HL-60 (cell line): ENCODE data around the gene MTCL1.

ENCODE experiments used
- DNase-seq, 2 experiments: peaks; one replicate each; pipeline ENCODE4 v3.0.0-alpha.2; 2010 to 2020; ENCODE audit warnings: low read depth in 1 of 2, low spot score in 1 of 2
- H3K27ac ChIP-seq: fragments of 250-450 bp; sonication (Bioruptor Pico); replicated peaks from 2 replicates; pipeline ENCODE4 v1.5.1; 2020; ENCODE audit warnings: mild to moderate bottlenecking, moderate library complexity
- H3K27me3 ChIP-seq: fragments of 250-450 bp; sonication (Bioruptor Pico); 2 replicates; pipeline ENCODE4 v1.5.1; 2021; ENCODE audit warnings: mild to moderate bottlenecking, moderate library complexity; ENCODE audit not compliant: insufficient read depth, poor library complexity, severe bottlenecking
- H3K4me3 ChIP-seq: replicated peaks from 2 replicates; pipeline ENCODE4 v1.5.1; 2011; ENCODE audit warnings: mild to moderate bottlenecking, control low read depth, low read length; ENCODE audit not compliant: insufficient read depth
- GABPA ChIP-seq: IDR thresholded peaks from 2 replicates; pipeline ENCODE4 v1.6.1; 2012; ENCODE audit warnings: low read depth
- POLR2AphosphoS5 ChIP-seq: IDR thresholded peaks from 2 replicates; pipeline ENCODE4 v1.6.1; 2012; ENCODE audit warnings: low read depth
- SPI1 ChIP-seq: IDR thresholded peaks from 2 replicates; pipeline ENCODE4 v1.6.1; 2012; ENCODE audit warnings: low read depth, mild to moderate bottlenecking, borderline replicate concordance
- TF ChIP-seq, protein P1 (sequence below): IDR thresholded peaks from one replicate; pipeline ENCODE4 v1.5.1; 2011; ENCODE audit warnings: low read length, control low read depth, inconsistent platforms; ENCODE audit not compliant: insufficient read depth
- TF ChIP-seq, protein P2 (sequence below): IDR thresholded peaks from 2 replicates; pipeline ENCODE4 v1.6.1; 2012; ENCODE audit warnings: low read depth; ENCODE audit not compliant: insufficient replicate concordance

The MTCL1 gene

DNA sequence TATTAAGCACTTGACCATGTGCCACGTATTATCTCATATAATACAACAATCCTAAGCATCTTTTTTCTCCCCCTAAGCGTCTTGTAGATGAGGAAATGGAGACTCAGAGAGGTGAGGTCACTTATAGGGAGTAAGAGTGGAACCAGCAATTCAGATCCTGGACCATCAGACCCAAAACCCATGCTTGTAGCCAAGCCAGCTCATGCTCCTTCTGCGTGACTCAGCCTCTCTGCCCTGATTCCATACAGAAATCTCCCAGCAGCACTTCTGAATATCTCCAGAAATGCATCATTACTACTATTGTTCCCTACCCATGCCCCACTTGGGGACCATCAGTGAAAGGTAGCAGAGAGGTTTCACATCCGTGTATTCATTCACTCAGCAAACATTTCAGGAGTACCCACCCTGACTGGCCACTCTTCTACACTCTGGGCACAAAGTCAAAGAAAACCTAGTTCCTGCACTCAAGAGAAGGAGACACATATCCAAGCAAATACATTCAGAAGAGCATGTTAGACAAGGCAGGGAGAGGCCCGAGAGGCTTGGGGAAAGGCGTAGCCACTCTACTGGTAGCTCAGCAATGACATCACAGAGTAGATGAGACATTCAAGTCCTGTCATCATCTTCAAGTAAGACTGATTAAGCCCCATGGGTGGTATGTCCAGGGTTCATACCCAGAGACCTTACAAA lies 141.9 kb downstream of the MTCL1 start:
- no peak overlapping the region for H3K27ac ChIP-seq
- H3K27me3 ChIP-seq: peaks cover 3% of the 10 kb centered on the region
- DNase-seq: no peak
- no peak overlapping the region for H3K4me3 ChIP-seq
- no peak for TF ChIP-seq POLR2AphosphoS5
- TF ChIP-seq, protein P1, sequence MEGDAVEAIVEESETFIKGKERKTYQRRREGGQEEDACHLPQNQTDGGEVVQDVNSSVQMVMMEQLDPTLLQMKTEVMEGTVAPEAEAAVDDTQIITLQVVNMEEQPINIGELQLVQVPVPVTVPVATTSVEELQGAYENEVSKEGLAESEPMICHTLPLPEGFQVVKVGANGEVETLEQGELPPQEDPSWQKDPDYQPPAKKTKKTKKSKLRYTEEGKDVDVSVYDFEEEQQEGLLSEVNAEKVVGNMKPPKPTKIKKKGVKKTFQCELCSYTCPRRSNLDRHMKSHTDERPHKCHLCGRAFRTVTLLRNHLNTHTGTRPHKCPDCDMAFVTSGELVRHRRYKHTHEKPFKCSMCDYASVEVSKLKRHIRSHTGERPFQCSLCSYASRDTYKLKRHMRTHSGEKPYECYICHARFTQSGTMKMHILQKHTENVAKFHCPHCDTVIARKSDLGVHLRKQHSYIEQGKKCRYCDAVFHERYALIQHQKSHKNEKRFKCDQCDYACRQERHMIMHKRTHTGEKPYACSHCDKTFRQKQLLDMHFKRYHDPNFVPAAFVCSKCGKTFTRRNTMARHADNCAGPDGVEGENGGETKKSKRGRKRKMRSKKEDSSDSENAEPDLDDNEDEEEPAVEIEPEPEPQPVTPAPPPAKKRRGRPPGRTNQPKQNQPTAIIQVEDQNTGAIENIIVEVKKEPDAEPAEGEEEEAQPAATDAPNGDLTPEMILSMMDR: no peak
- TF ChIP-seq, protein P2, sequence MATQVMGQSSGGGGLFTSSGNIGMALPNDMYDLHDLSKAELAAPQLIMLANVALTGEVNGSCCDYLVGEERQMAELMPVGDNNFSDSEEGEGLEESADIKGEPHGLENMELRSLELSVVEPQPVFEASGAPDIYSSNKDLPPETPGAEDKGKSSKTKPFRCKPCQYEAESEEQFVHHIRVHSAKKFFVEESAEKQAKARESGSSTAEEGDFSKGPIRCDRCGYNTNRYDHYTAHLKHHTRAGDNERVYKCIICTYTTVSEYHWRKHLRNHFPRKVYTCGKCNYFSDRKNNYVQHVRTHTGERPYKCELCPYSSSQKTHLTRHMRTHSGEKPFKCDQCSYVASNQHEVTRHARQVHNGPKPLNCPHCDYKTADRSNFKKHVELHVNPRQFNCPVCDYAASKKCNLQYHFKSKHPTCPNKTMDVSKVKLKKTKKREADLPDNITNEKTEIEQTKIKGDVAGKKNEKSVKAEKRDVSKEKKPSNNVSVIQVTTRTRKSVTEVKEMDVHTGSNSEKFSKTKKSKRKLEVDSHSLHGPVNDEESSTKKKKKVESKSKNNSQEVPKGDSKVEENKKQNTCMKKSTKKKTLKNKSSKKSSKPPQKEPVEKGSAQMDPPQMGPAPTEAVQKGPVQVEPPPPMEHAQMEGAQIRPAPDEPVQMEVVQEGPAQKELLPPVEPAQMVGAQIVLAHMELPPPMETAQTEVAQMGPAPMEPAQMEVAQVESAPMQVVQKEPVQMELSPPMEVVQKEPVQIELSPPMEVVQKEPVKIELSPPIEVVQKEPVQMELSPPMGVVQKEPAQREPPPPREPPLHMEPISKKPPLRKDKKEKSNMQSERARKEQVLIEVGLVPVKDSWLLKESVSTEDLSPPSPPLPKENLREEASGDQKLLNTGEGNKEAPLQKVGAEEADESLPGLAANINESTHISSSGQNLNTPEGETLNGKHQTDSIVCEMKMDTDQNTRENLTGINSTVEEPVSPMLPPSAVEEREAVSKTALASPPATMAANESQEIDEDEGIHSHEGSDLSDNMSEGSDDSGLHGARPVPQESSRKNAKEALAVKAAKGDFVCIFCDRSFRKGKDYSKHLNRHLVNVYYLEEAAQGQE: no peak
- TF ChIP-seq SPI1: no peak
- no peak for TF ChIP-seq GABPA

DNA sequence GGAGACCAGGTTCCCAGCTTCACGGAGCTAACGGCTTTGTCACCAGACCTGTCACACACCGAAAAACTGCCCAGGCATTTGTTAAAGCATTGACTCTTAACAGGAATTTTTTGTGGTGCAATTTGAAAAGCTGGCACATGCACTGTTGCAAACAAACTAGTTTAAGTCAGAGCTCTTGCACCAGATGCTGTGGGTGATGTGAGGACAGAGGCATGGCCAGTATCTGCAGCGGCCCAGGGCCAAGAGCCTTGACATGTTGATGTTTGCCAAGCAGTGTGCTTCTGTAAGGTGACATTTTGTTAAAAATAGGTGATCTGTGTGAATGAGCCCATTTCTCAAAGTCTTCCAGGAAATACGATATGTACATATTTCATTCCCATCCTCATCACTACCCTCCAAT lies 142.5 kb downstream of the MTCL1 start:
- Histone ChIP-seq H3K27ac (no peak overlapping the region), H3K4me3 (no peak overlapping the region), H3K27me3 (peaks cover 3% of the 10 kb centered on the region)
- DNase-seq: no peak
- TF ChIP-seq GABPA: no peak
- TF ChIP-seq SPI1: no peak
- TF ChIP-seq, protein P1: no peak
- TF ChIP-seq POLR2AphosphoS5: no peak
- TF ChIP-seq, protein P2: no peak

DNA sequence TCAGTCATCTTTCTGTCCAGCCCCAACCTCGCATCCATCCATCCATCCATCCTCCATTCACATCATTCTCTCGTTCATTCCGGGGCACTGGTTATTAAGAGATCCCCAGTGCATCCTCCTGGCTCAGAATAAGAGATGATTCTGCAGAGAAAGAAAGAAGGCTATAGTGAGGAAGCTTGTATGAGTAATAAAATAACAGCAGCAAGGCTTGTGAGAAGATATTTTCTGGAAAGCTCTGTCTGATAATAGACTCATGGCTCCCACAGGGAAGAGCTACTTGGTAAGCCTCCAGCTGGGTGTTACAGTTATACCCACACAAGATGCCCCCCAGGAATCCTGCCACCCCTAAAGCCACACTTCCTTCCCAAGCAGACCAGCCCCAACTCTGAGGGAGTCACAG lies 143.2 kb downstream of the MTCL1 start:
- H3K4me3 ChIP-seq: no peak overlapping the region
- no peak overlapping the region for H3K27ac ChIP-seq
- no peak for TF ChIP-seq POLR2AphosphoS5
- TF ChIP-seq, protein P1: no peak
- no peak for TF ChIP-seq GABPA
- no peak for TF ChIP-seq SPI1
- TF ChIP-seq, protein P2: no peak
- DNase-seq: no peak
- H3K27me3 ChIP-seq: peaks cover 3% of the 10 kb centered on the region
